ENCODE data around the gene SLC9A3.

SLC9A3 gene

DNA sequence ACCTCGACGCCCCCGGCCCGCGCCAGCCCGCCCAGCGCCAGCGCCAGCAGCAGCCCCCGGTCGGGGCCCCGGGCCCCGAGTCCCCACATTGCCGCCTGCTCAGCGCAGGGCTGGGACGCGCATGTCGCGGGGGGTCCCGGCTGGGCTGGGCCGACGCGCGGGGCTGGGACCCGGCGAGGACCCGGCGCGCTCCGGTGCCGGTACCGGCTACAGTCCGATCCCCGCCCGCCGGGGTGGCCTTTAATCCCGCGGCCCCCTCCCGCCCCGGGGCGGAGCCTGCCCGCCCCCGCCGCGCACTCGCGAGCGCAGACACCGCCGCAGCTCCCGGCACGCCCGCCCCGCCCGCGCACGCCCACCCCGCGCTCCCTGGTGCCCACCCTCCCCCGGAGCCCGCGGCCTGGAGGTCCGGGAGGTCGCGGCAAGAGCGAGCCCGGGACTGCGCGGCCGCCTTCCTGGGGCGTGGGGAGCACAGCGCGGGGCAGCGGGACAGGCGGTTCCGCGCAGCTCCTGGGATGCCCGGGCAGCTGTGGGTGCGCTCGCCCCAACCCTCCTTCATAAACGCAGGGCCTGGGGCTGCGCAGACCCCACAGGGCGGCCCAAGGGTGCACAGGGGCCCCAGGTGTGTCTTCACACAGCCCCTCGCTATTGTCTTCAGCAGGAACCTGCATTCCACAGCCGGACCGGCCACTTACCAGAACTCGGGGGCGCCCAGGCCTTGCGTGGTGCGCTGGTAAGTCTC lies at the start of gene SLC9A3:
SLC9A3 (minus strand) TSS at position 216 of the 739 bp plus-strand sequence.
- TF ChIP-seq GATA2 (IDR thresholded peaks at IDR 0.05; ENCODE audit: low read depth, low read length) (no peak), GATA3 (IDR thresholded peaks at IDR 0.05; ENCODE audit: low read depth, low read length) (no peak)

DNA sequence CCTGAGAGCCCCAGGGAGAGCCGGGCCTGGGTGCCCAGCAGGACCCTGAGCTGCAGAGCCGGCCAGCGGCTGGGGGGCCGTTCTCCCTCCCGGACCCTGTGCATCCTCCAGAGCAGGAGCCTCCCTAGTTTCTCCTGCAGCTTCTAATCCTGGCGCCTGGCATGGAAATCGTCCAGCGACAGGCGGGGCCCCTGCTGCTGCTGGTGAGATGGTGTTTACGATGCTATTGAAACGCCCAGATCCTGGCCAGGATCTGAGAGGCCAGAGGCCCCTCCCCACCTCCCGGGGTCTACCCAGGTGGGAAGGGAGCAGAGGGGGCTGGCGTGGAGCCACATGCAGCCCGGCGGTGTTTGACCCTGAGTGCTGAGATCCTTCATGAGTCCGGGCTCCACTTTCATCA lies 49.7 kb upstream of the SLC9A3 start:
- no peak for TF ChIP-seq GATA2 (IDR thresholded peaks at IDR 0.05; ENCODE audit: low read depth, low read length)
- no peak for TF ChIP-seq GATA3 (IDR thresholded peaks at IDR 0.05; ENCODE audit: low read depth, low read length)

DNA sequence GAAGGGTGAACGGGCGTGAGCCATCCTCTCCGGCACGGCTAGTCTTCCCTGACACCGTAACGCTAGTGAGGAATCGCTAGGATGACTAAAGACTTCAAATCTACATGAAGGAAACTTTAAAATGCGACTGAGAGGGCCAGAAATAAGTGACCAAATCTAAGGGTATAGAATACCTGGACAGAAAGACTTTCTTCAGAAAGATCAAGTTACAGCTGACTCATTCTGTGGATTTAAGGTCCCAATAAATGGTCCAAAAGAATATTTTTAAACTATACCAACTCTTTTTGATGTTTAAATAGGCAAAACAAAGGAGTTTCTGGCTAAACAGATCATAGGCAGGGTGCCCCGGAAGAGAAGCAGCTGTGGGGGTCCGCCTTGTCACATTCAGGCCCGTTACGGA lies 49.0 kb upstream of the SLC9A3 start:
- TF ChIP-seq GATA2 (IDR thresholded peaks at IDR 0.05; ENCODE audit: low read depth, low read length) = no peak
- no peak for TF ChIP-seq GATA3 (IDR thresholded peaks at IDR 0.05; ENCODE audit: low read depth, low read length)

DNA sequence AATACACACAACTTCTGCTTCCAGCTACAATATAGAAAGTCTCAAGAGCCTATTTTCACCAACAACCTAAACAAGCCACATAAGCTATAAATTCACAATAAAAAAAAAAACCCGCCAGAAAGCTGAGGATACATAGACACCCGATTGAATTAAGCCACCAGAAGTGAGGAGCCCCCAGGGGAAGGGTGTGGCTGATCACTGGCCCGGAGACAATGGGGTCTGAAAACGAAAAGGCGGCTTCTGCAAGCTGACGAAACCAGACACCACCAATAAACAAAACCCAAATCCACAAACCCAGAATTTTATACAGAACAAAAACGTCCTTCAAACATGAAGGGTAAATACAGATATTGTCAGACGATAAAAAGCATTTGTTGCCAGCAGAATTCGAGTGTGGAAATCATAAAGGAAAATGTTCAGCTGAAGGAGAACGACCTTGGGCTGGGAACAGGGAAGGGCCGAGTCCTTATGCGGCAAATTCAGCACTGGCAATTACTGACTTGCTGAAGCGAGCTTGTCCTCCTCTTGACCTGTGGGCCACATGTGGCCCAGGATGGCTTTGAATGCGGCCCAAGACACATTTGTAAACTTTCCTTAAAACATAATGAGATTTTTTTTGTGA lies 48.3 kb upstream of the SLC9A3 start:
- TF ChIP-seq GATA3 (IDR thresholded peaks at IDR 0.05; ENCODE audit: low read depth, low read length) = no peak
- TF ChIP-seq GATA2 (IDR thresholded peaks at IDR 0.05; ENCODE audit: low read depth, low read length) = no peak

DNA sequence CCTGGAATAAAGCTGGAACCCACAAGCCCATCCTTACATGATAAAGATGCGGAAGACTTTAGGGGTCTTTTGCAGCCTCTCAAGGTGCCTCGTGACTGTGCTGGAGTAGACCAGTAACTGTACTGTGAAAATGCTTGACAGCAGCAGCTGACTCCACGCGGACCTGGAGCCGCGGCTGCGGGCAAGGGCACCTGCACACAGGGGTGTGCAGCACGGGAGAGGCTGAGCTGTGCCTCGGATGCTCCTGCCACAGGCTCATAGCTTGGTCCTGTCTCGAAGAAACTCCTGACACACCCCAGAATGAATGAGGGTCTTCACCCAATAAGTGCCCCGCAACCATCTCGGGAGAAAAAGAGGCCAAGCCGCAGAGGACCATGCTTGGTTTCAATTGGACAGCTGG lies 47.5 kb upstream of the SLC9A3 start:
- TF ChIP-seq GATA3 (IDR thresholded peaks at IDR 0.05; ENCODE audit: low read depth, low read length) (no peak), GATA2 (IDR thresholded peaks at IDR 0.05; ENCODE audit: low read depth, low read length) (no peak)

DNA sequence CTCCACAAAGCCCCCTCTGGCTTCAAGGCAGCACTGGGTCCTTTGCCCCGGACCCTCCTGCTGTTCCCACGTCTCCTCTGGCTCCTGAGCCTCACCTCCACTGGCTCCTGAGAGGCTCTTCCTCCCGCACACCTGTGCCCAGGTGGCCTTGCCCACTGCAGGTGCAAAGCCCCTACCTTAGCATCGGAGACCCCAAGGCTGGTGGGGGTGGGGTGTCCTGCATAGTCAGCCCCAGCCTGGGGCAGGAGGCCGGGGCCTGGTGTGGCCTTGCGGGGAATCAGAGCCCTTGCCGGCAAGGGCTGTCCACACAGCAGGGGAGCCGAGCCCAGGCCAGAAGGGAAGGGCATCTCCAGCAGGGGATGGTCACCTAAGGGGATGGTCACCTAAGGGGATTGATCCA lies 46.6 kb upstream of the SLC9A3 start:
- no peak for TF ChIP-seq GATA2 (IDR thresholded peaks at IDR 0.05; ENCODE audit: low read depth, low read length)
- TF ChIP-seq GATA3 (IDR thresholded peaks at IDR 0.05; ENCODE audit: low read depth, low read length) = no peak

DNA sequence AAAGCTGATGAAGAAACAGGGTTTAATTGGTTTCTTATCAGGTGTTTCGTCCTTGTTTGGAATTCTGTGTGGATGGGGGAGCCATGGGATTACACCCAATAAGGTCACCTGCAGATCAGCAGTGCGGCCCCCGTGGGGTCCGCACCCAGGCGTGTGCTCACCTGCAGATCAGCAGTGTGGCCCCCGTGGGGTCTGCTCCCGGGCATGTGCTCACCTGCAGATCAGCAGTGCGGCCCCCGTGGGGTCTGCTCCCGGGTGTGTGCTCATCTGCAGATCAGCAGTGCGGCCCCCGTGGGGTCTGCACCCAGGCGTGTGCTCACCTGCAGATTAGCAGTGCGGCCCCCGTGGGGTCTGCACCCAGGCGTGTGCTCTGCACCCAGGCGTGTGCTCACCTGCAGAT lies 46.2 kb upstream of the SLC9A3 start:
- TF ChIP-seq GATA2 (IDR thresholded peaks at IDR 0.05; ENCODE audit: low read depth, low read length) (no peak), GATA3 (IDR thresholded peaks at IDR 0.05; ENCODE audit: low read depth, low read length) (no peak)

DNA sequence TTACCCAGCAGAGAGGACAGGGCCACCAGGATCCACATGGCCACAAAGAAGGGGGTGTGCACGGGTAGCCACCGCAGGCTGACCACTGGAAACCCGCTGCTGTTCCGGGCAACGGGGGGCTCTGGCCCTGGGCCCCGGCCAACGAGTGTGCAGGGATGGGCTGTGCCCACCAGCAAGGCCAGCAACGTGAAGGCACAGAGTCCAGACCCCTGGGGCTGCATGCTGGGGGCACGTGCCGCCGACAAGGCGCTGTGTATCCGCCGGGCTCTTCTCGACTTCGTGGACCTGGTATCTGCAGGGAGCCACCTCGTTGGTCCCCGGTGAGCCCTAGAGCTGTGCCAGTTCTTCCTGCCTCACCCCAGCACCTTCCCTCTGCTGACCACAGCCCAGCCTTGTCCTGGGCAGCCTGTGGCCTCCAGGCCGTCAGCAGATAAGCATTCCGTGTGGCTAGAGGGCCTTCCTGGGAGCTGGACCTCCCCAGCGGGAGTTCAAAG lies 45.7 kb upstream of the SLC9A3 start:
- no peak for TF ChIP-seq GATA2 (IDR thresholded peaks at IDR 0.05; ENCODE audit: low read depth, low read length)
- no peak for TF ChIP-seq GATA3 (IDR thresholded peaks at IDR 0.05; ENCODE audit: low read depth, low read length)

DNA sequence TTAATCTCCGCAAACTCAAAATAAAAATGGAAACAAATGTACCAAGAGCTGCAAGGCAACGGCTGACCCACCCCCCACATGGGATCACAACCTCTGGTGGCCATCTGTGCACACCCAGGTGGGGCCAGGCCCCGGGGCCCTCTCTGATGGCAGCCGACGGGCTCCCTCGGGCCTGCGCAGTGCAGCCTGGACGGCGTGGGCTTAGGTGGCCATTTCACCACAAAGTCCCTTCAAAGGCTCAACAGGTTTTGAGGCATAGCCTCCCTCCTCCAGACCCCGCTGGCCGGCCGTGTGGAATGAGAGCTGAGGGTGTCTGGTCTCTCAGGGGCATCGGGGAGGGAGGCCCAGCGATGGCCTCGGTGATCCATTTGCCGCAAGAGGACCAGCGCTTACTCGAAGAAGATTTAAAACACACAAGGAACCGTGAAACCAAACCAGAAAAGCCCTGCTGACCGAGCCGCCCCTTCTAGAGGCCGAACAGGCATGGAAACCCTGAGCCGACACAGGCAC lies 45.2 kb upstream of the SLC9A3 start:
- no peak for TF ChIP-seq GATA3 (IDR thresholded peaks at IDR 0.05; ENCODE audit: low read depth, low read length)
- TF ChIP-seq GATA2 (IDR thresholded peaks at IDR 0.05; ENCODE audit: low read depth, low read length) = no peak

DNA sequence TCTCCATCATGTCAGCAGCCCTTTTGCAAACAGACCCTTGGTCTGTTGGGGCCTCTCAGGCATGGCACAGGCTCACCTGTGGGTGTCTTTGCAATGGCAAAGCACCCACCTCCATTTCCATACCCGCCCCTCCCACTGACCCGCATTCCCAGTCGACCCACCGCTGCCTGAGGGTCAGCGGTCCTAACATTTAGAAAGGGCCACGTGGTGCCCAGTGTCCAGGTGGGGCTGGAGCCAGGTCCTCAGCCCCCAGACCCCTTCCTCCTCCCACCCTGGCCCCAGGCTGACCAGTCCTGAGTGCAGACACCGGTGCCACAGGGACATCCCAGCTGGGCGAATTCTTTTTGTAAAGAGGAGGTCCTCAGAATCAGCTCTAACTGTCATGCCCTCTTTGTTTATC lies 44.6 kb upstream of the SLC9A3 start:
- TF ChIP-seq GATA3 (IDR thresholded peaks at IDR 0.05; ENCODE audit: low read depth, low read length) = no peak
- no peak for TF ChIP-seq GATA2 (IDR thresholded peaks at IDR 0.05; ENCODE audit: low read depth, low read length)

DNA sequence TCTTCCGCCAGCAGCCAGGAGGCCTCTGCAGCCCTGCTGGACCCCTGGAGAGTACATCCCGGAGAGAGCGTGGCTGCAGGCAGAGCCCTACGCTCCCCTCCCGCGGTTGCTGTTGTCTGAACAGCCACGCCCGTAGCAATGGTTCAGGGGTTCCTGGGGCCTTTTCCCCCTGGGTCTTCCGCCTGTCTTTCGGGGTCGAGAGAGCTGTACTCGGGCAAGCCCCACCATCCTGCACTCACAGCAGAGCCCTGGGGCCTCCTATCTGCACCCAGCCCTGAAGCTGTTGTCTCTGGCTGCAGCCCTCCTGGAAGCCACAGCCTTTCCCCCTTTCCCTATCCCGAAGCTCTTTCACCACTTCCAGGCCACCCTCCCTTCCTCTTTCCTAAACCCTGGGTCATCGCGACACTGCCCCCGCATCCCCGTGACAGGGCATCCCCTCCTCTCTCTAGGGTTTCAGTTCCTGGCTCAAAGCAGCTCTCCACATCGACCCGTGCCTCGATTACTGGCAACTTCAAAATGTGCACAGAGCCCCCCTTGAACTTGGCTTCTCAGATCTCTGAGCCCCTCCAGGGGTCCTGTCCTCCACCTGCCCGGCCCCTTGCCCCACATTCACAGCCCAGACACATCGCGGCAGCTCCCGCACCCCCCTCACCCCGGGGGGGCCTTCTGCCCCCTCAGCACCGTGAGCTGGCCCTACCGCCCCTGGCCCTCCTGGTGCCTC lies 44.0 kb upstream of the SLC9A3 start:
- TF ChIP-seq GATA2 (IDR thresholded peaks at IDR 0.05; ENCODE audit: low read depth, low read length) (no peak), GATA3 (IDR thresholded peaks at IDR 0.05; ENCODE audit: low read depth, low read length) (no peak)

DNA sequence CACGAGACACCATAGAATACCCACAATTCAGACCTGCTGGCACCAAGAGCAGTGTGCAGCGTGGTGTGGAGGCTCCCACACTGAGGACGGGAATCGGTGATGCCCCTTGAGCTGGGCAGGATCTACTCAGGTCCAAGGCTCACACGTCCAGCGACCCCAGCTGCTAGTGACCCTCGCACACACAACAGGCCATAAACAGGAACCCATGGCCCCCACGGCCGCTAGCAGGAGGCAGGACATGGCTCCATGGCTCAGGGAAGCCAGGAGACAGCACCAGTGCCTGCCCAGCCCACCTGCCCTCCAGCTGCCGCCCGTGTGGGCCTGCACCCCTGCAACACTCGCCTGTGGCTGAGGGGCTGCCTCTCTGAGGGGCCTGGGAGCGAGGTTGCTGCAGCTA lies 43.4 kb upstream of the SLC9A3 start:
- no peak for TF ChIP-seq GATA2 (IDR thresholded peaks at IDR 0.05; ENCODE audit: low read depth, low read length)
- no peak for TF ChIP-seq GATA3 (IDR thresholded peaks at IDR 0.05; ENCODE audit: low read depth, low read length)

DNA sequence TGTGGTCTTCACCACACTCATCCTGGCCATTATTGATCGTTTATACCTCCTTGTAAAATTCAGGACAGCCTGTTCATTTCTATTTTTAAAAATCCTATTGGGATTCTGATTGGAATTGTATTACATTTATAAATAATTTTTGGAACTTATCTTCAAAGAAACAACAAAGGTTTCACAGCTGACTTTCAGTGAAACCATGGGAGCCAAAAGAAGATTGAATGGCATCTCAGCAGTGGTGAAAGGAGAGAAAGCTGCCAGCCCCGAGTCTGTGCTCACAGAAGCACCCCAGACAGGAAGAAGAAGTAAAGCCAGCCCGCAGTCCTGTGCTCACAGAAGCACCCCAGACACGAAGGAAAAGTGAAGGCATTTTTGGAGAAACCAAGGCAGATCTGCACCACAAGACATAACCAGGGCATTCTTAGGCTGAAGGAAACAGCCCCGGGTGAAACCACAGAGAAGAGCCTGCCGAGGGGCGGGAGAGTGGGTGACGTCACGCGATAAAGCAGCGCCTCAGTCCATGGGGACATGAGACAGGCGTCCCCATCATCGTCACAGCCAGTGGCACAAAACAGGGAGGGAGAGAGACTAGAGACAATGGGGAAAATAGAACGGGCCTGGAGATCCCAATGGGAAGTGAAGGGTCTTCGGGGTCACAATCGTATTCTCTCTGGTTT lies 42.5 kb upstream of the SLC9A3 start:
- TF ChIP-seq GATA2 (IDR thresholded peaks at IDR 0.05; ENCODE audit: low read depth, low read length) (no peak), GATA3 (IDR thresholded peaks at IDR 0.05; ENCODE audit: low read depth, low read length) (no peak)

Measured in SH-SY5Y (cell line).